SW480 (cell line): ENCODE data around the gene CREBBP.
A peak's percentile ranks its signal among the peaks of the same experiment; 100 is the strongest.

Experiments used
- DNase-seq: peaks from one replicate; pipeline ENCODE4 v3.0.0-alpha.2; 2016; ENCODE audit warnings: low spot score

The CREBBP gene

GRCh38 chr16:3735541-3735940 is 145.0 kb downstream of the CREBBP start:
- DNase-seq: no peak

- DNase-seq: no peak
Observed at GRCh38 chr16:3734758-3735221, 145.7 kb downstream of the CREBBP start.

- no peak for DNase-seq
Observed at GRCh38 chr16:3734084-3734757, 146.3 kb downstream of the CREBBP start.

- no peak for DNase-seq
Observed at GRCh38 chr16:3732171-3732570, 148.3 kb downstream of the CREBBP start.

GRCh38 chr16:3731126-3731935 is 149.2 kb downstream of the CREBBP start:
- DNase-seq: no peak

GRCh38 chr16:3730161-3731125 is 150.1 kb downstream of the CREBBP start:
- no peak for DNase-seq

GRCh38 chr16:3729161-3730112 is 151.1 kb downstream of the CREBBP start:
- DNase-seq: no peak

- DNase-seq: no peak
Observed at GRCh38 chr16:3728424-3729160, 151.9 kb downstream of the CREBBP start.

- no peak for DNase-seq
Observed at GRCh38 chr16:3727806-3728381, 152.6 kb downstream of the CREBBP start.

GRCh38 chr16:3726021-3726687 is 154.4 kb downstream of the CREBBP start:
- no peak for DNase-seq

GRCh38 chr16:3725276-3725675 is 155.2 kb downstream of the CREBBP start:
- no peak for DNase-seq

GRCh38 chr16:3722508-3722907 is 158.0 kb downstream of the CREBBP start:
- DNase-seq: no peak

- no peak for DNase-seq
Observed at GRCh38 chr16:3720418-3720817, 160.1 kb downstream of the CREBBP start.

- no peak for DNase-seq
Observed at GRCh38 chr16:3718628-3719027, 161.9 kb downstream of the CREBBP start.

- DNase-seq: no peak
Observed at GRCh38 chr16:3718019-3718391, 162.5 kb downstream of the CREBBP start.

- peak; percentile 67 for DNase-seq
Observed at GRCh38 chr16:3717235-3718018, 163.1 kb downstream of the CREBBP start, which contains the start of gene TRAP1. Gene TRAP1, minus strand, starts transcription at chr16:3717524. Its CDS starts 16 bp downstream, at chr16:3717508.

GRCh38 chr16:3716831-3717234 is 163.7 kb downstream of the CREBBP start:
- DNase-seq: peak; percentile 28

- no peak for DNase-seq
Observed at GRCh38 chr16:3715430-3715829, 165.1 kb downstream of the CREBBP start.
